DLD1 (cell line): ENCODE measurements around the gene FGFR3.

Experiments
- in situ Hi-C: cut with HindIII; loops from 2 replicates; pipeline ENCODE4 v1.10.0; 2017; ENCODE audit warnings: low sequenced_read_pairs

Gene FGFR3

DNA sequence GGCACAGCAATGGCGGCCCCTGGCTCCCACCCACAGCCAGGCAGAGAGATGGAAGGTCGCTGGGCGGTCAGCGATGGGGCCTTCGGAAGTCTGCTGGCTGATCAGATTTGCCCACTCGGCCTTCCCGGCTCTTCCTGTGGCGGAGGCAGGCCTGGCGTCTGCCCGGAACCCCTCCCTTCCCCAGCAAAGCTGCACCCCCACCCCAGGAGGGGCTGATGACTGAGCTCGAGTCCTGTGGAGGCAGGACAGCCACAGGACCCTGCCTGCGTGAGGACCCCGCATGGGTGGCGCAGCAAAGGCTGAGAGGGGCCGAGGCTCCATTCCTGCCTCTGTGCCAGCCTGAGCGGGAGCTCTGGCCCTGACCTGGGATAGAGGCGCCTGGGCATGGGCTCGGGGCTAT lies 37.0 kb upstream of the FGFR3 start:
- in situ Hi-C loops = no loop called here

DNA sequence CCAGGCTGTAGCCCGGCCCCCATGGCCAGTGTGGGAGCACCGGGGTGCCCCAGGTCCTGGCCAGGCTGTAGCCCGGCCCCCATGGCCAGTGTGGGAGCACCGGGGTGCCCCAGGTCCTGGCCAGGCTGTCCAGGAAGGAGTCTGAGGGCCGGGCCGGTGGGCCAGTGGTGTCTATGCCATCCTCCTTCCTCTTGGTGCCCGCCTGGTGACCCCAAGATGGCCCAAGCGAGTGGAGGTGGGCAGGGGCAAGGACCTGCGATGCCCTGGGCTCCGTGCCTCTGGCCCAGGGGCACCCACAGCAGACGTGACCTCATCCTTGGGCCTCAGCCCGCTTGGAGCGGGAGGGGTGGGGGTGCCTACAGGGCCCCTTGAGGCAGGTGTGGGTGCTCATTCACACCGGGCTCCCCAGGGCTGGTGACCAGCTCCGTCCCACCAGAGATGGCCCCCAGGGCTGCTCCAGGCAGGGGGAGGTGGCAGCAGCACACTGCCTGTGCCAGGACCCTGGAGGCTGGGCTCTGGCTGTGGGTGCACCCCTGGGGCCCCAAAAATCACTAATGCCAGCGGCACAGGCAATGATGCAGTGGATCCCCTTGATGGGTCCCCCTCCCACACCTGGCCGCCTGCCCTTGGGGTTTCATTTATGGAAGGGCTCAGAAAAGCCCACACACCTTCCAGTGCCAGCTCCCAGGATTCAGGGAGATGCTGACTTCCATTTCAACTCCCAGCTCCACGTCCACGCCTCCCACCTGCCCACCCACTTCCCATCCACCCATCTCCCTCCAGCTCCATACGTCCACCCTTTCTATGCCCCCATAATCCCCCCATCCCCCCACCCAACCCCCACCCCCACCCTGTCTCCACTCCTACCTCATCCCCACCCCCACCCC lies 36.0 kb upstream of the FGFR3 start:
- in situ Hi-C loops = no loop called here

DNA sequence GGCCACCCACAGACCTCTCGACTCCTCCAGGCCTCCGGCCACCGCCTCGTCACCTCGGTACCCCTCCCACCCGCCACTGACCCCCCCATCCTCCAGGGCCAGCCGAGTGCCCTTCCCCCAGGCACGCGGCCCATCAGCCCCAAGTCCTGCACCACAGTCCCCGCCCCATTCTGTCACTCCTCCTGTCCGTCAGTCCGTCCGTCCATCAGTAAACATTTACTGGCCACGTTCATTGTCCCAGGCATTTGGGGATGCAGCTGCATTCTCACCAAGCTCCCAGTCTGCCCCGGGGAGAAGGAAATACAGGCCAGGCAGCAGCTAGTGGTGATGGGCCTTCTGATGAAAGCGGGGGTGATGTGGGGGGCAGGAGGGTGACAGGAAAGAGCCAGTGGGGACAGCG lies 35.3 kb upstream of the FGFR3 start:
- in situ Hi-C loops = no loop called here

DNA sequence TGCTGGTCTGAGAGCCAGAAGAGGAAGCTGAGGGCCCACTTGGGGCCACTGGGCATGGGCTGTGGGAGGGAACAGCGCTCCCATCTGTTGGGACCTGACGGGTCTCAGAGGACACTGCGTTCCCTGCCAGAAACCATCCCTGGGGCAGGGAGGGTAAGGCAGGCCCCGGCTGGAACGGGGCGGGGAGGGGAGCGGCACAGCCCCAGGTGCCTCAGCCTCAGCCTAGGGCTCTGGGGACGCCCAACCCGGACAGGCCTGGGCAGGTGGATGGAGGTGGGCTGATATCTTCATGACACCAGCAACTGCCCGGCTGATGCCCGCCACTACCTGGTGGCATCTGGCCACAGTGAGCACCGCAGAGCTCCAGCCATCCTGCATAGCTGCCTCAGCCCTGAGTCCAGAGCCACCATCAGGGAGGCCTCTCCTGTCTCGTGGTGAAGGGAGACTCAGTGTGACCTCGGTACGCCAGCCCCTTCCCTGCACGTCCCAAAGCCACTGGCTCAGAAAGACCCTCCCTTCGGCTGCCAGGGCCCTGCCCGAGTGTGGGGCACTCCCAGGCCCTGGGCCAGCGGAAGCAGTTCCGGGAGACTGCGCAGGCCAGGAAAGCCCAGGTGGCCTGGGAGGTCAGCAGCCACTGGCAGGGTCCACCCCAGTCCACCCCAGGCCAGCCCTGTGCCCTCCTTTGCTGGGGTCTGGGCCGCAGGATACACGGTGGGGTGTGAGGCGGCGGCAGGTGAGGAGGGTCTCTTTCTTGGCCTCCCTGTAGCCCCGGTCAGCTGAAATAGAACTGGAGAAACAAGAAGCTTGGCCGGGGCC lies 34.6 kb upstream of the FGFR3 start:
- in situ Hi-C loops = no loop called here

DNA sequence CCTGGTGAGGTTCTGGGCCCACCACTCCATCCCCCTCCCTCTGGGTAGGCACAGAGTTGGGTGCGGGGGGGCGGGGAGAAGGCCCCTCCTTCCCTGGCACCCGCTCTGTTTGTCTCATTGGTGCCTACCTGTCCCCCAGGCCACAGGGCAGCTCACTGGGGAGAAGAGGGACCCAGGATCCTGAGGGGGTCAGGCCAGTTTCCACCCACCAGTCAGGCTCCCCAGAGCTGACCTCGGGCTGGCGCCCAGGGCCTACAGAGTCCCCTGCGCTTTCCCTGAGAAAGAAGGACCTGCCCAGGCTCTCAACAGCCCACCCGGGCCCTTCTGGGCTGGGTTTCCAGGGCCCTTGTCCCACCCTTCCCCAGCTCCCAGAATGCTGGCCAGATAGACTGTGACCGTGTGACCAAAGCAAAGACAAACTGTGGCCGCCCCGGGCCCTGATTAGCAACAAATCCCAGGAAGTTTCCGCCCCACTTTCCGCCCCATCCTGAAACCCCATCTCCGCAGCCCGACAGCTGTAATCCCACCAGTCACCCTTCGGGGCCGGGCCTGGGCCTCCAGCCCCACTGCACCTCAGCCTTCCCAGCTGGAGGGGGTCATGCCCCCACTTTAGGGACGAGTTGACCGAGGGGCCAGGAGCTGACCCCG lies 33.8 kb upstream of the FGFR3 start:
- in situ Hi-C loops = no loop called here

DNA sequence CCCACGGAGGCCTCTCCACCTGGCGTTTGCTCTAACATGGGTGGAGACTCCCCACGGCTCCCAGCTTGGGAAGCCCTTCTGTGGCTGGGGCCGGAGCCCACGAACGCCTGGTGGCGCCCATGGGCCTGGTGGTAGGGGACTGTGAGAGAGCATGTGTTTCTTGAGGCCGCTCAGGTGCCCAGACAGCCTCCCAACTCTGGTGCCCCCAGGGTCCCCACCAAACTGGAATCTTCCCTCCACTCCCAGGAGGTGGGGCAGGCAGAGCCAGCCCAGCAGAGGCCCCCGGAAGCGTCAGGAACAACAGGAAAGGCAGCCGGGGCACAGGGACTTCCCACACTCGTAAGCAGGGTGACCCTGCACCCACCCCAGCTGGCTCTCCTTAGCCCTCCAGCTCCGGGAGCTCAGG lies 33.3 kb upstream of the FGFR3 start:
- in situ Hi-C loops = no loop called here

DNA sequence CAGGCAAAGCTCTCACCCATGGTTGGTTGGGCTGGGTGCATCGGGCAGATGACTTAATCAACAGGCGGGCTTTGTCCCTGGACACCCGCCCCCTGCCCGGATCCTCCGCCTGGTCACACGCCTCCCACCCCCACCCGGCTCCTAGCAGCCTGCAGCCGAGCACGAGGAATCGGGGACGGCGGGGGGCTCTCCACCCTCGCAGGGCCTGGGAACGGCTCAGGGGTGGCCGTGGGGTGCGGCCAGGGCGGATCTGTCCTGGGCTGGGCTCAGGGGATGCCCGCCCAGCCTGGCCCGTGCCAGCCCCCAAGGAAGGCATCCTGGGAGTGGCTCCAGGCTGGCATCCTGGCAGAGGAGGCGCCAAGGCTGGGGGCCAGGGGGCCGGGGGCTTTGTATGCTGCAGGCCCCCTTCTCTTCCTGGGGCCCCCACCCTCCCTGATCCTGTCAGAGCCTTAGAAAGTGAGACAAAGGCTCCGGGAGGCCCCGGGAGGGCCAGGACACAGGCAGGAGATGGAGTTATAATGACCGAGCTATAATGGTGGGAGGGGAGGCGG lies 32.5 kb upstream of the FGFR3 start:
- in situ Hi-C loops = no loop called here

DNA sequence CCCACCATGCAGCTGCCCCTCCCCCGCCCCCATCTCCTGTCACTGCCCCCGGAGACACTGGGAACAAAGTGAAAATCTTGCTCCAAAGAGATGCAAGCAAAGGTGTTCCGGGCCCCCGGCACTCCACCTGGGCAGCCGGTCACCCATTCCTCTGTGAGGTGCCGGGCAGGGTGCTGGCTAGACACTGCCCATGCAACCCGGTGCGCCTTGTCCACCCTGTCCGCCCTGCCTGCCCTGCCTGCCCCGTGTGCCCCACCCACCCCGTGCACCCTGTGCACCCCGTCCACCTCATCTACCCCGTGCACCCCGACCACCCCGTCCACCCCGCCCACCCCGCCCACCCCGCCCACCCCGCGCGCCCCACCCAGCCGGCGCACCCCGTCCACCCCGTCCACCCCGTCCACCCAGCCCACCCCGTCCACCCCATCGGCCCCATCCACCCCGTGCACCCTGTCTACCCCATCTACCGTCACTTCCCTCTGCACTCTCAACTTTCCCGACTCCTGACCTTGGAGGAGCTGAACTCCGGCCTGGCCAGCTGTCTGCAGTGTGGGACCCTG lies 31.9 kb upstream of the FGFR3 start:
- in situ Hi-C loops = no loop called here

DNA sequence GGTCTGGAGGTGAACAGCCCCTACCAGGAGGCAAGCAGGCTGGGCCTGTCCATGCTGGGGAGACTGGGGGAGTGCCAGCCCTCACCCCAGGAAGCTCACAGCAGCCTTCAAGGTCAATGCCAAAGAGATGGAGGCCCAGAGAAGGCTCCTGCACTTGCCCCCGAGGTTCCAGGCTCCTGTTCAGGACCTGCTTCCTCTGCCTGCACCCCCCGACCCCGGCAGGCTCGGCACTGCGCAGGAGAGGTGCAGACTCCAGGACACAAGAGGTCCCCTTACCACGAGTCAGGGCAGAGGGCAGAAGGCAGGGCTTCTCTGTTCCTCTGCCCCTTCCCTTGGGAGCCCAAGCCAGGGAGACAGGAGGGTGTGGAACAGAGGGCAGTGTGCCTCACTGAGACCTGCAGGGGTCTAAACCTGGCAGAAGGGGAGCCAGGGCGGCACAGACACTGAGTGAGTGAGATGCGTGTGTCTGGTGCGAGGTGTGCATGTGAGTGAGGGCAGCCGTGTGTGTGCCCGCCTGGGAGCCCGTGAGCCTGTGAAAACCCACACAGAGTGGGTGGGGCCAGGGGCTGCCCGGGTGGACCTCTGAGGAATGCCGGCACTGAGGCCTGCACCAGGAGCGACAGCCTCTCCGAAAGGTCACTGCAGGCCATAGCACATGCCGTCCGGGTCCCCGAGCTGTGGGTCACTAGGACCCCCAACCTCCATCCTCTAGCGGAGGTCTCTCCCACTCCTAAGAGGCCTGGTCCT lies 30.7 kb upstream of the FGFR3 start:
- in situ Hi-C loops = no loop called here

DNA sequence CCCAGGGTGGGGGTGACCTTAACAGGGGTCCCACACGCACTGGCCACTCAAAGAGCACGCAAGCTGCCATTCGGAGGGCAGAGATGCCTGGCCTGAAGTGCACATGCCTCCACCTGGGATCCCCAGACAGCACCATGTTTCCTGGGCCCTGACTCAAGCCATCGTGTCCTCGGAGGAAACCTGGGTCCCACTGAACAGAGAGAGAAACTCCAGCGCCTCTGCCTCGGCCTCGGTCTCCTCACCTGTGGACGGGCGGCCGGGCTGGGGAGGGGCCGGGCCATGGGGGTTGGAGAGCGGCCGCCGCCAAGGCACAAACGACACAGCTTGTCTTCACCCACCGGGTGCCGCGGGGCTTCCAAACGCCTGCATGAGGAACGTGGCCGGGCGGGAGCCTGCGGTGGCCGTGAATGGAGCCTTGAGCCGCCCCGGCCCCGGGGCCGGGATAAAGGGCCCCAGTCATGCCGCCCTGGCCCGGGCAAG lies 30.0 kb upstream of the FGFR3 start:
- in situ Hi-C loops = no loop called here

DNA sequence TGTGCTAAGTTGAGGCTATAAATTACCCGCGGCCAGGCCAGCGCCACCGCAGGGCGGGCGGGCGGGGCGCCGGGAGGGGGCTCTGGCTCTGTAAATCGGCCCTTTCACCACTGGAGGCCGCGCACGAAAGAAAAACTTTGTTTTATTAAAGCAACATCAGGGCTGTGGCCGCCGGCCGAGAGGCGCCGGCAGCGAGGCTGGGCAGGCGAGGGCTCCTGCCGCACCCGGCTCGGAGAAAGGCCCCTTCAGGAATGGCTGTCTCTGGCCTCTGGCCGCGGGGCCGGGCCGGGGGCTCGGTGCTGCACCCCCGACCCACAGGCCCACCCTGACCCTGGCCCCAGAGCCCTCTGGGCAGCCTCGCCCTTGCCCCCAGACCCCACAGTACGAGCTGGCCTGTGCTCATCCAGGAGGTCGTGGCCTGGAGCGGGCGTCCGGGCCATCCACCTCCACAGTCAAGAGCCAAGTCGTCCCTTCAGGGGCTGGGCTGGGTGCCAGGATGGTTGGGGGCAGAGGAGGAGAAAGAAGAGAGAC lies 29.5 kb upstream of the FGFR3 start:
- in situ Hi-C loops = no loop called here

DNA sequence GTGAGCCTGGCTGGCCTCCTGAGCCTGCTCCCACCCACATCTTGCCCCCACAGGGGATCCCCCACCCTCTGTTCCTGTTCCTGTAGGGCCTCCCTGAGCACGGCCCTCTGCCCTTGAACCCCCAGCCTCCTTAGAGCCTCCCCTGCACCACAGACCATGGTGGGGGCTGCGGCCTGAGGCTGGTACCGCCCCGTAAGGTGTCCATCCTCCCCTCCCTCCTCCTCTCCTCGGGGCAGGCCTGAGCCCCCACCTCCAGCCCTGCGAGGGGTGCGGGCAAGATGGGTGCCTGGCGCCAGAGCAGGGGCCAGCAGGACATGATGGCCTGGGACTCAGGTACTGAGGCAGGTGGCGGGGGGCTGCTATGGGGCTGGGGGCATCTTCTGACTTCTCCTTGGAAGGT lies 28.4 kb upstream of the FGFR3 start:
- in situ Hi-C loops = no loop called here

DNA sequence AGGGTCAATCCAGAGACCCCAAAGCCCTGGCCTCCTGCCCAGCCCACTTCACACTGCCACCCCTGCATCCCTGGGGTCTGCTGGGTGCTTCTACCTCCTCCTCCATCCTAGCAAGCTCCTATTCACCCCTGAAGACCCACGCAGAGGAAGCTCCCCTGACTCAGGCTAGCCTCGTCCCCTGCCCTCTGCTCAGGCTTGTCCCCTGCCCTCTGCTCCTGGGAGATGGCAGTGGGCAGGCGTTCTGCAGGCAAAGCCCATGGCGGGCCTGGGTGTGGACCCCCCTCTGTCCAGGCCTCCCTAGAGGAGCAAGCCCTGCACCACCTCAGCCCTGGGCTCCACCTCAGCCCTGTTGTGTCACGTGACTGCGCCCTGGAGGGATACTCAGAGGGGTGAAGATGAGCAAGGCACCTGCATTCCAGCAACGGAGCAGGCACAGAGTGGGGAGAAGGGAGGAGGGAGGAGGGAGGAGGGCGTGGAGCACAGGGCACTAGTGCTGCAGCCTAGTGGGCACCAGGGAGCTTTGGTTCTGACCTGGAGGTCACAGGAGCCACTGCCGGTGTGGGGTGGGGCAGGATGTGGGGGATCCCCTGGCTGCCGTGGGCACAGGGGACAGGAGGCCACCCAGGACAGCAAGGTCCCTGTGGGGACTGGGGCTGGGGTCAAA lies 27.6 kb upstream of the FGFR3 start:
- in situ Hi-C loops = no loop called here

DNA sequence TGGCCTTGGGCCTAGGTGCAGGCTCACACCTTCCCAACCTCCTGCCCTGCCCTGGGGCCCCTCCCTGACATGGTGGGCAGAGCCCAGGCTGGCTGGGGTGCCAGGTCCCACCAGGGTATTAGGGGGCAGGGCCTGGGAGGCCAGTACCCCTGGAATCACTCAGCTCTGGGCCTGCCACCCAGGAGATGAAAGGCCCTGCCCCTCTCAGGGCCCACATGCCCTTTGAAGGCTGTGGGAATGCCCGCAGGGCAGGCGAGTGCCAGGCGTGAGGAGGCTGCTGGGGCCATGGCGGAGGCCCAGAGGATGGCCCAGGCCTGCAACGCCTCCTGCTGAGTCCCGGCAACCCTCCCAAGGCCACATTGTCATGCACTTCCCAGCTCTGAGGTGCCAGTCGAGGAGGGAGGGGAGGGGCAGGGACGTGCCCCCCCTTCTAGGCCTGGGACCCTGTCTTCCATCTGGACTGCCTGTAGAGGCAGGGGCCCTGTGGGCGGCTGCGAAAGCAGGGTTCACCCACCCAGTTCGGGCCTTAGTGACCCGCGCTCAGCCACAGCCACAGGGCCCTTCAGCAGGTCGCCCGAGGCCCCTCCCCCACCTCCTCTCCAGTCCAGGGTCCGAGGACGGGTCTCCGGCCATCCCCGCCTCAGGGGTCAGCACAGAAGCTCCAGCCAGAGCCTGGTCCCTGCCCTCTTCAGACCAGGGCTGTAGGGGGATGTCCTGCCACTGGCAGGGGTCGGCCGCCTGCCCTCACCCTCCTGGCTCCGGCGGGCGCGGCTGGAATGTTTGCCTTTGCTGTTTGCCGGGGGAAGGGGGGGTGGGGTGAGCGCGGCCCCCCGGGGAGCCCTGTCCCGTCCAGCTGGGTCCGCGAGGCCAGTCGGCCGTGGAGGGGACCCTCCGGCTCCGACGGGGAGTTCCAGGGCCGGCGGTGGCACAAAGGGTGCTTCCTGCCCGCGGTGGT lies 26.7 kb upstream of the FGFR3 start:
- in situ Hi-C loops = no loop called here

DNA sequence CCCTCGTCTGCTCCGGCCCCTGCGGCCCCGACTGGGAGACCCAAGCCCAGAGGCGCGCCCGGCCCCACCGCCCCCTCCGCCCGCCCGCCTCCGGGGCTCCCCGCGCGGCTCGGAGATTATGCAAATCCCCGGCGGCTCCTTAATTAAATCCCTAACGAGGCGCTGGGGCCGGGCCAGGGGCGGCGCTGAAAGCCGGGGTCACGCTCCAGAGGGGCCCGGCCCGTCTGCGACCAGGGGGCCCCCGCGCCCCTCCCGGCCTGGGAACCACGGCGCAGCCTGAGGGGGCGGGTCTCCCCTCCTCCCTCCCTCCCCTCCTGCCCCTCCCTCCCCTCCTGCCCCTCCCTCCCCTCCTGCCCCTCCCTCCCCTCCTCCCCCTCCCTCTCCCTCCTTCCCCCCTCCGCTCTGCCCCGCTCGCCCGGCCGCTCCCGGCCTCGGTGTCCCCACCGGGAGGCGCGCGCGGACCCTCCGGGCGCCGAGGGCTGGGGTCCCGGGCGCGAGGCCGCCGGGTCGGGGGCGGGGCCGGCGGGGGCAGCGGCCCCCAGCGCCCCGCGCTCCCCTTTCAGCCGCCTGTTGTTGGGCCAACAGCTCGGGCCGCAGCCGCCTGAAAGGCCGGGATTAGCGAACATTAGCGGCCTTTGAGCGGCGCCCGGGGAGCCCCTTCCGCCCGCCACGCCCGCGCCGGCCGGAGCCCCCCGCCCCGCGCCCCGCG lies 25.9 kb upstream of the FGFR3 start:
- in situ Hi-C loops = no loop called here

DNA sequence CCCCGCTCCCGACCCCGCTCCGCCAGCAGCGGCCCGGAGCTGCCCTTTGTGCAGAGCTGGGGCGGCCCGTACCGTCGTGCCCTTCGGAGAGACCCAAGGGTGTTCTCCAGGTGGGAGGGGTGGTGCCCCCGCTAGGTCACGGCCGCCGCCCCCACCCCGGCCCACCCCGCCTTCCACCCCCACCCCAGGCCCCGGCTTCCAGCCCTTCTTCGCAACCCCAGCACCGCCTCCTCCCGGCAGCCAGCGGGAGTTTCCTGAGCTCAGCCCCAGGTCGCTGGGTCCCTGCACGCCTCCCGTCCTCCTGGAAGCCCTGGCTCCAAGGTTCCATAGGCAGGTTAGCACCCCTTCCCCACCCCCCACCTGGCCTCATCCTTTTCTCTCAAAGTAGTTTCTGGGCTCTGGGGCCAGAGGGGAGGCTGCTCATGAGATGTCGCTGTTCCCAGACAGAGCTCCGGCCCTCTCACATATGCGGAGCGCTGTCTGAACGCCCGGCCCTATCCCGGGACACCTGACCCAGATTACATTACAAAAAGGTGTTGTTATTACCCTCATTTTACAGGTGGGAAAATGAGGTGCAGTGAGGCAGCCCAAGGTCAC lies 25.2 kb upstream of the FGFR3 start:
- in situ Hi-C loops = no loop called here

DNA sequence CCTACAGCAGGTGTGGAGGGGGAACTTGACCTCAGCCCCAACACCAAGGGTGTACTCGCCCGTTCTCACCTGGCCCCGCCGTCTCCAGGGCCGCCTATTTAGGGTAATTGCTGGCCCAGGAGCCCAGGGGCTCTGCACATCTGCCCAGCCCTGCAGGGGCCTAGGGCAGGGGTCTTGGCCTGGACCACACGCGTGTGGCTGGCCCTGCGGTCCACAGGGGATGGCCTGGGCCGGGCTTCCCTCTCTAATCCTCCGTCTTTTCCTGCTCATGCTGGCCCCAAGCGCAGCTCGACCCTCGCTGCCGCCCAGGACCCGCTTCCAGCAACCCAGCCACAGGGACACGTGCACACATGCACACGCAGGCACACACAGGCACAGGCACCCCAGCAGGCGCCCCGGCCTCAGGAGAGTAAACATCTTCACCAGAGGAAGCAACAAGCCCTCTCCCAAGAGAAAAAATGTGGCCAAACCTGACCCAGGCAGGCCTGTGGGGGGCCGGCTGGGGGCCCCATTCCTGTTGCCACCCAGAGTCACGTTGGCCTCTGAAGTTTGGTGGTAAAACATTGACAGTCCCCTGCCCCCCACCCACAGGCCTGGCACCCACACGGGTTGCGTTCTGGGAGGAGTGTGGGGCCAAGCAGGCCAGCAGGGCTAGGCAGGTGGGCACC lies 24.6 kb upstream of the FGFR3 start:
- in situ Hi-C loops = no loop called here
